Breast epithelium (tissue), 4 donors: ENCODE results near the gene TOP1. TPM values are rescaled to one million over a fixed set of nuclear protein-coding genes. Genes with fewer than 3 reads are reported as not detected.
A peak's percentile ranks its signal among the peaks of the same experiment; 100 is the strongest.

ENCODE experiments used
- DNase-seq, 2 donors: peaks; one replicate each; pipeline ENCODE4 v3.0.0-alpha.2; 2019; ENCODE audit warnings: low spot score in 2 of 2
- H3K27ac ChIP-seq, 2 donors: fragments of 200-600 bp; sonication (generic) in 1 of 2; one replicate each; pipeline ENCODE4 v1.5.1; 2016 to 2019; ENCODE audit warnings: mild to moderate bottlenecking in 1 of 2
- H3K27me3 ChIP-seq, 2 donors: fragments of 200-600 bp; sonication (generic) in 1 of 2; one replicate each; pipeline versions ENCODE4 v1.5.1 to v1.6.0; 2017 to 2019; ENCODE audit warnings: control low read depth in 1 of 2, mild to moderate bottlenecking in 1 of 2
- H3K36me3 ChIP-seq: fragments of 200-600 bp; one replicate; pipeline ENCODE4 v1.5.1; 2019
- H3K4me1 ChIP-seq, 2 donors: fragments of 200-600 bp; sonication (generic); one replicate each; pipeline ENCODE4 v1.5.1; 2016 to 2019; ENCODE audit warnings: control low read depth in 1 of 2
- H3K4me3 ChIP-seq, 3 donors: fragments of 200-600 bp; sonication (generic); 1 replicate in 2 of 3; 2 replicates in 1 of 3; pipeline ENCODE4 v1.5.1; 2016 to 2019; ENCODE audit warnings: mild to moderate bottlenecking in 3 of 3, moderate library complexity in 2 of 3
- H3K9me3 ChIP-seq, 2 donors: fragments of 200-600 bp; sonication (generic) in 1 of 2; one replicate each; pipeline ENCODE4 v1.5.1; 2016 to 2019; ENCODE audit warnings: control low read depth in 1 of 2
- POLR2A ChIP-seq: fragments of 450-650 bp; IDR thresholded peaks from one replicate; pipeline ENCODE4 v1.6.1; 2016; ENCODE audit warnings: antibody characterized with exemption, mild to moderate bottlenecking, moderate library complexity
- POLR2AphosphoS5 ChIP-seq, 3 donors: sonication (generic); formaldehyde crosslinking; IDR thresholded peaks; one replicate each; pipeline ENCODE4 v1.6.1; 2017; ENCODE audit warnings: antibody characterized with exemption in 3 of 3
- intact Hi-C: fragments of 100-400 bp; cut with DNase I; formaldehyde crosslinking; loops from one replicate; pipeline ENCODE4 v1.15.1; 2023; ENCODE audit warnings: low total_unique reads
- total RNA-seq, 3 donors: library from RNA; depleted of rRNA; stranded (reverse); fragments of >200 nt; gene quantifications; one replicate each; pipeline ENCODE4 v1.1.0, GENCODE V29; 2016
- TF ChIP-seq, protein P1 (sequence below), 3 donors: fragments of 450-650 bp; IDR thresholded peaks; one replicate each; pipeline ENCODE4 v1.5.1; 2016 to 2017; ENCODE audit warnings: antibody characterized with exemption in 3 of 3, mild to moderate bottlenecking in 3 of 3, moderate library complexity in 3 of 3

Gene TOP1
- total RNA-seq, 3 donors from 2014 or later: 24.0 to 41.6 (median 40.3) TPM

DNA sequence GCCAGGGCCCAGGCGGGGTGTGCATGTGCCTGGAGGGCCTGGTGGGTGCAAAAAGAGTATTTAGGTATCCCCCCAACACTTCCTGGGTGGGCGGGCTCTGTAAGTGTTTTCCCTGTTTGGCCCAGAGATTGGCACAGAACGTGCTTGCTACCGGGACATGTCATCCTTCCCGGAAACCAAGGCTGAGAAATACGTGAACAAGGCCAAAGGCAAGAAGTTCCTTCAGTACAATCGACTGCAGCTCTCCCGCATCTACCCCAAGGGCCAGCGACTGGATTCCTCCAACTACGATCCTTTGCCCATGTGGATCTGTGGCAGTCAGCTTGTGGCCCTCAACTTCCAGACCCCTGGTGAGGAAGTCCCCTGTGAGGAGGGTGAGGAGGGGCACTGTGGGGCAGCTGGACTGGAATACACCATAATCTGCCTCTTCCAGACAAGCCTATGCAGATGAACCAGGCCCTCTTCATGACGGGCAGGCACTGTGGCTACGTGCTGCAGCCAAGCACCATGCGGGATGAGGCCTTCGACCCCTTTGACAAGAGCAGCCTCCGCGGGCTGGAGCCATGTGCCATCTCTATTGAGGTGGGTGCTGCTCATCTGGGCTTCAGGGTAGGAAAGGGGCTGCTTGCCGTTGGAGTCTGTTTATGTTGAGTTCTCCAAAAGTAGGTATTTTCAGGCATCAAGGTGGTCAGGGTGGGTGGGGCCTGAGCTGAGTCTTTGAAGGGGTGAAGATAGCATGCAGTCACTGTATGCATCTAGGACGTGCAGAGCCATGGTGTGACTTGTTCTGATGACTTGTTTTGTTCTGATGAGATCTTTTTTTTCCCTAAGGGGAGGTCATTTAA lies 143.9 kb downstream of the TOP1 start:
- peaks cover 4 to 7% of the 10 kb centered on the region in 2 donors for H3K4me1 ChIP-seq
- peak overlapping the region; percentile 66 to 94 for H3K27ac ChIP-seq
- peak; percentile 19 to 50 for DNase-seq
- peak overlapping the region in 1 of 3 donors; percentile 31 for H3K4me3 ChIP-seq
- no peak for TF ChIP-seq POLR2AphosphoS5 (IDR thresholded peaks at IDR 0.05)
- no peaks in the 10 kb centered on the region for H3K27me3 ChIP-seq
- no peaks in the 10 kb centered on the region for H3K9me3 ChIP-seq
- intact Hi-C loops: loop anchor here (5.0 to 10.0 kb wide), 2 partner anchors 62 to 165 kb away; no protein-coding TSS in a partner anchor
- H3K36me3 ChIP-seq: peaks cover 8% of the 10 kb centered on the region

DNA sequence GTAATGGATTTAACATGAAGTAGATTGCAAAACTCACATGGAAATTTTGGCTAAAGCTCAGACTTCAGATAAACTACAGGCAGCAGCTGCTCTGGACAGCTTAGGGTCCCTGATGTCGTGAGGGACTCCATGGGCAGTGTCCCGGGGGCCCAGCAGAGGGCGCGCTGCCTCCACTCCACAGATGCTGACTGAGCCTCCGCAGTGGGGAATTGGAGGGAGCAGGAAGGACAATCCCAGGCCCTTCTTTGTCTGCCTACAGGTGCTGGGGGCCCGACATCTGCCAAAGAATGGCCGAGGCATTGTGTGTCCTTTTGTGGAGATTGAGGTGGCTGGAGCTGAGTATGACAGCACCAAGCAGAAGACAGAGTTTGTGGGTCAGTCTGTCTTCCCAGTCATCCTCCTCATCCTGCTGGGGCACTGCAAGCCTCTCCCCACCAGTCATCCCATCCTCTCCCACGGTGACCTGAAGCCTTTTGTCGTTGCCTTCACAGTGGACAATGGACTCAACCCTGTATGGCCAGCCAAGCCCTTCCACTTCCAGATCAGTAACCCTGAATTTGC lies 144.6 kb downstream of the TOP1 start:
- Histone ChIP-seq H3K4me3 (no peak overlapping the region), H3K36me3 (peaks cover 8% of the 10 kb centered on the region), H3K27ac (peak overlapping the region; percentile 73 to 94), H3K4me1 (peaks cover 4 to 7% of the 10 kb centered on the region in 2 donors), H3K27me3 (no peaks in the 10 kb centered on the region), H3K9me3 (no peaks in the 10 kb centered on the region)
- intact Hi-C loops: loop anchor here (5.0 to 10.0 kb wide), 2 partner anchors 62 to 164 kb away; no protein-coding TSS in a partner anchor
- DNase-seq: peak; percentile 82 to 84
- TF ChIP-seq POLR2A: no peak
- TF ChIP-seq, protein P1, sequence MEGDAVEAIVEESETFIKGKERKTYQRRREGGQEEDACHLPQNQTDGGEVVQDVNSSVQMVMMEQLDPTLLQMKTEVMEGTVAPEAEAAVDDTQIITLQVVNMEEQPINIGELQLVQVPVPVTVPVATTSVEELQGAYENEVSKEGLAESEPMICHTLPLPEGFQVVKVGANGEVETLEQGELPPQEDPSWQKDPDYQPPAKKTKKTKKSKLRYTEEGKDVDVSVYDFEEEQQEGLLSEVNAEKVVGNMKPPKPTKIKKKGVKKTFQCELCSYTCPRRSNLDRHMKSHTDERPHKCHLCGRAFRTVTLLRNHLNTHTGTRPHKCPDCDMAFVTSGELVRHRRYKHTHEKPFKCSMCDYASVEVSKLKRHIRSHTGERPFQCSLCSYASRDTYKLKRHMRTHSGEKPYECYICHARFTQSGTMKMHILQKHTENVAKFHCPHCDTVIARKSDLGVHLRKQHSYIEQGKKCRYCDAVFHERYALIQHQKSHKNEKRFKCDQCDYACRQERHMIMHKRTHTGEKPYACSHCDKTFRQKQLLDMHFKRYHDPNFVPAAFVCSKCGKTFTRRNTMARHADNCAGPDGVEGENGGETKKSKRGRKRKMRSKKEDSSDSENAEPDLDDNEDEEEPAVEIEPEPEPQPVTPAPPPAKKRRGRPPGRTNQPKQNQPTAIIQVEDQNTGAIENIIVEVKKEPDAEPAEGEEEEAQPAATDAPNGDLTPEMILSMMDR (IDR thresholded peaks at IDR 0.05): peak; percentile 74 to 97 (median 96)
- TF ChIP-seq POLR2AphosphoS5 (IDR thresholded peaks at IDR 0.05): peak; percentile 70 to 83 (median 71)

DNA sequence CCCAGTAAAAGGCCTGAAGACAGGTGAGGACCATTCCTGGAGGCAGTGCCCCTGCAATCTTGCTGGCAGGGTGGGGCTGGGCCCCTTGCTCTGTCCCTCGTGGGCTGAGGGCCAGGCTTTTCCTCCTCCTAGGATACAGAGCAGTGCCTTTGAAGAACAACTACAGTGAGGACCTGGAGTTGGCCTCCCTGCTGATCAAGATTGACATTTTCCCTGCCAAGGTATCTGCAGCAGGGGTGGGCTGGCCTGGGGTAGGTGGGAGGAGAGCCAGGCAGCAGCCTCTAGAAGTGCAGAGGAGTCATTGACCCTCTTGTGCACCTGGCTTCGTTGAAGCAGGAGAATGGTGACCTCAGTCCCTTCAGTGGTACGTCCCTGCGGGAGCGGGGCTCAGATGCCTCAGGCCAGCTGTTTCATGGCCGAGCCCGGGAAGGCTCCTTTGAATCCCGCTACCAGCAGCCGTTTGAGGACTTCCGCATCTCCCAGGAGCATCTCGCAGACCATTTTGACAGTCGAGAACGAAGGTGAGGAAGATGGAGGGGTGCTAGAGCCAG lies 145.2 kb downstream of the TOP1 start:
- Histone ChIP-seq H3K9me3 (no peaks in the 10 kb centered on the region), H3K36me3 (peaks cover 8% of the 10 kb centered on the region), H3K4me1 (peaks cover 4 to 7% of the 10 kb centered on the region in 2 donors), H3K27me3 (no peaks in the 10 kb centered on the region), H3K4me3 (no peak overlapping the region), H3K27ac (peak overlapping the region; percentile 73 to 94)
- intact Hi-C loops: loop anchor here (5.0 to 10.0 kb wide), 2 partner anchors 61 to 163 kb away; no protein-coding TSS in a partner anchor
- DNase-seq: peak; percentile 20 to 35
- TF ChIP-seq, protein P1 (IDR thresholded peaks at IDR 0.05): no peak
- TF ChIP-seq POLR2AphosphoS5 (IDR thresholded peaks at IDR 0.05) (no peak), POLR2A (no peak)

Other genes starting within 250 kb of the TOP1 start
- 100 to 1,000 TPM in 1 of 3 donors, 10 to 100 TPM in 2; 88.5 to 132 (median 92.3) TPM for gene PLCG1, start 108.7 kb downstream of the TOP1 start, total RNA-seq